ENCODE measurements around the gene ARF6.

GRCh38 chr14:49907186-49907585, 14.3 kb downstream of the ARF6 start:
- TF ChIP-seq CTCF (IDR thresholded peaks at IDR 0.05) (no peak), CBX2 (IDR thresholded peaks at IDR 0.05; ENCODE audit: borderline replicate concordance, low read depth) (no peak), CHD4 (IDR thresholded peaks at IDR 0.05; ENCODE audit: borderline replicate concordance) (no peak), POLR2A (IDR thresholded peaks at IDR 0.05; ENCODE audit: low read length) (no peak), RAD21 (conservative IDR thresholded peaks at IDR 0.05 in 1 of 2, IDR thresholded peaks at IDR 0.05 in 1 of 2) (no peak)

Measured in A549 (cell line).